GM06990 (cell line): ENCODE data around the gene RNF168.
A peak's percentile ranks its signal among the peaks of the same experiment; 100 is the strongest.
"Not testable (repeated sequence)": the region's sequence is repeated elsewhere in the genome, so short reads cannot be mapped to it uniquely, and the experiment has no call there.

ENCODE experiments used
- DNase-seq: peaks from one replicate; pipeline ENCODE4 v3.0.0-alpha.2; 2011; ENCODE audit not compliant: insufficient read length; ENCODE audit errors: extremely low read depth
- H3K27me3 ChIP-seq: replicated peaks from 2 replicates; pipeline ENCODE4 v1.6.0; 2011; ENCODE audit warnings: low read length; ENCODE audit not compliant: control insufficient read depth, insufficient read depth
- H3K36me3 ChIP-seq: 2 replicates; pipeline ENCODE4 v1.5.1; 2011; ENCODE audit warnings: low read length; ENCODE audit not compliant: control insufficient read depth, insufficient read depth
- H3K4me3 ChIP-seq: replicated peaks from 2 replicates; pipeline ENCODE4 v1.5.1; 2011; ENCODE audit warnings: low read depth, mild to moderate bottlenecking, control low read depth, low read length
- TF ChIP-seq, protein P1 (sequence below): IDR thresholded peaks from 2 replicates; pipeline ENCODE4 v1.5.1; 2011; ENCODE audit warnings: low read length, control low read depth, mild to moderate bottlenecking, inconsistent platforms; ENCODE audit not compliant: insufficient read depth, poor library complexity, severe bottlenecking

The RNF168 gene

DNA sequence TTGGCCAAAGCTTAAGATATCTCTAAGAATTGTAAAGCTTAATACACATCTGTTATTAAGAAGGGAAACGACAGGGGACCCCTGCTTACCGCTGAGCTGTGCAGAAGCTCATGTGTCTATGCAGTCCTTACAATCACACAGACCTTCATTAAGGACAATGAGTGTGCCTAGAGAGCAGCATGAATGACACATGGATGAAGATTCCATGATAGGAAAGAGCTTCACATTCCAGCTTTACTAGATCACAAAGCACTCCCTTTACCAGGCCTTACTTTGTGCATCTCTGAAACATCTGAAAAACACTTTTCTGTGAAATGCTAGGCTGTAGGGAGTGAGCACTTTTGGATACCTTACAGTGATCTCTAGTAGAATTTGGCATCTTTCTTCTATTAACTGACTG, 32.0 kb downstream of the RNF168 start:
- H3K4me3 ChIP-seq = no peak overlapping the region
- TF ChIP-seq, protein P1, sequence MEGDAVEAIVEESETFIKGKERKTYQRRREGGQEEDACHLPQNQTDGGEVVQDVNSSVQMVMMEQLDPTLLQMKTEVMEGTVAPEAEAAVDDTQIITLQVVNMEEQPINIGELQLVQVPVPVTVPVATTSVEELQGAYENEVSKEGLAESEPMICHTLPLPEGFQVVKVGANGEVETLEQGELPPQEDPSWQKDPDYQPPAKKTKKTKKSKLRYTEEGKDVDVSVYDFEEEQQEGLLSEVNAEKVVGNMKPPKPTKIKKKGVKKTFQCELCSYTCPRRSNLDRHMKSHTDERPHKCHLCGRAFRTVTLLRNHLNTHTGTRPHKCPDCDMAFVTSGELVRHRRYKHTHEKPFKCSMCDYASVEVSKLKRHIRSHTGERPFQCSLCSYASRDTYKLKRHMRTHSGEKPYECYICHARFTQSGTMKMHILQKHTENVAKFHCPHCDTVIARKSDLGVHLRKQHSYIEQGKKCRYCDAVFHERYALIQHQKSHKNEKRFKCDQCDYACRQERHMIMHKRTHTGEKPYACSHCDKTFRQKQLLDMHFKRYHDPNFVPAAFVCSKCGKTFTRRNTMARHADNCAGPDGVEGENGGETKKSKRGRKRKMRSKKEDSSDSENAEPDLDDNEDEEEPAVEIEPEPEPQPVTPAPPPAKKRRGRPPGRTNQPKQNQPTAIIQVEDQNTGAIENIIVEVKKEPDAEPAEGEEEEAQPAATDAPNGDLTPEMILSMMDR = no peak
- DNase-seq = no peak
- H3K36me3 ChIP-seq = peaks cover 10% of the 10 kb centered on the region
- H3K27me3 ChIP-seq = no peaks in the 10 kb centered on the region

DNA sequence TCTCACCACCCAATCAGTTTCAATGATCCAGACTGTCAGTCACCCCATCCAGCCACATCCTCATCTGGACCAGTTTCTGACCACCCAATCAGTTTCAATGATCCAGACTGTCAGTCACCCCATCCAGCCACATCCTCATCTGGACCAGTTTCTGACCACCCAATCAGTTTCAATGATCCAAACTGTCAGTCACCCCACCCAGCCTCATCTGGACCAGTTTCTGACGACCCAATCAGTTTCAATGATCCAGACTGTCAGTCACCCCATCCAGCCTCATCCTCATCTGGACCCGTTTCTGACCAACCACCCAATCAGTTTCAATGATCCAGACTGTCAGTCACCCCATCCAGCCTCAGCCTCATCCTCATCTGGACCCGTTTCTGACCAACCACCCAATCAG, 33.4 kb downstream of the RNF168 start:
- H3K36me3 ChIP-seq = peaks cover 10% of the 10 kb centered on the region
- not testable (repeated sequence) for H3K27me3 ChIP-seq, H3K4me3 ChIP-seq, DNase-seq

DNA sequence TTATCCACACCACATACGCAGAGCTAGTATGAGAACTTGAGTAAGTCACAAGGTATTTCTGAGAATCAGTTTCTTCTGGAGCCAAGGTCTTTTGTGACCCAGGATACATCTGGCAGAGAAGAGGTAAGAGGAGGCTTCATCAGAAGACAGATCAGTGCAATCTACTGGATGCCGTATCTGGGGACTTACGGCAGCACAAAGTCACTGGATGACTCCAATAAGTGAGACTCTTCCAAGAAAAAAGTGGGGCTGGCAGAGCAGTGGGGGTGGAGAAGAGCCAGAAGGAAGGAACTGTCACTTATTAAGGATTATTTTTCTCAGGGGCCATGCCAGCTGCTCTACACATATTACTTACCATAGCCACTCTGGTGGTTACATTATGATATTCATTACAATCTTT, 39.8 kb downstream of the RNF168 start:
- no peaks in the 10 kb centered on the region for H3K36me3 ChIP-seq
- no peak for DNase-seq
- H3K27me3 ChIP-seq = no peaks in the 10 kb centered on the region

DNA sequence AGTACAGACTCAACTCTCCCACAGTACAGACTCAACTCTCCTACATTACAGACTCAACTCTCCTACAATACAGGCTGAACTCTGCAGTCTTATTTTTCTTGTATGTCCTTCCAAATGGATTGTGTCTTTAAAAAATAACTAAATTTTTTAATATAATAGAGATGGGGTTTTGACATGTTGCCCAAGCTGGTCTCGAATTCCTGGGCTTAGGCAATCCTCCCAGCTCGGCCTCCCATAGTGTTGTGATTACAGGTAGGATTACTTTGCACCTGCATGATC, 40.2 kb downstream of the RNF168 start:
- no peak for DNase-seq
- TF ChIP-seq, protein P1 = no peak
- no peaks in the 10 kb centered on the region for H3K27me3 ChIP-seq
- no peak overlapping the region for H3K4me3 ChIP-seq
- no peaks in the 10 kb centered on the region for H3K36me3 ChIP-seq

More for the DNA sequence above, 39.8 kb downstream of the RNF168 start:
- no peak overlapping the region for H3K4me3 ChIP-seq
- TF ChIP-seq, protein P1 = no peak

DNA sequence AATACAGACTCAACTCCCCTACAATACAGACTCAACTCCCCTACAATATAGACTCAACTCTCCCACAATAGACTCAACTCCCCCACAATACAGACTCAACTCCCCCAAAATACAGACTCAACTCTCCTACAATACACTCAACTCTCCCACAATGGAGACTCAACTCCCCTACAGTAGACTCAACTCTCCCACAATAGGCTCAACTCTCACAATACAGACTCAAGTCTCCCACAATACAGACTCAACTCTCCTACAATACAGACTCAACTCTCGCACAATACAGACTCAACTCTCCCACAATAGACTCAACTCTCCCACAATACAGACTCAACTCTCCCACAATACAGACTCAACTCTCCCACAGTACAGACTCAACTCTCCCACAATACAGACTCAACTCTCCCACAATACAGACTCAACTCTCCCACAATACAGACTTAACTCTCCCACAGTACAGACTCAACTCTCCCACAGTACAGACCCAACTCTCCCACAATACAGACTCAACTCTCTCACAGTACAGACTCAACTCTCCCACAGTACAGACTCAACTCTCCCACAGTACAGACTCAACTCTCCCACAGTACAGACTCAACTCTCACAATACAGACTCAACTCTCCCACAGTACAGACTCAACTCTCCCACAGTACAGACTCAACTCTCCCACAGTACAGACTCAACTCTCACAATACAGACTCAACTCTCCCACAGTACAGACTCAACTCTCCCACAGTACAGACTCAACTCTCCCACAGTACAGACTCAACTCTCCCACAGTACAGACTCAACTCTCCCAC, 40.7 kb downstream of the RNF168 start:
- not testable (repeated sequence) for DNase-seq, H3K36me3 ChIP-seq, H3K4me3 ChIP-seq, H3K27me3 ChIP-seq

DNA sequence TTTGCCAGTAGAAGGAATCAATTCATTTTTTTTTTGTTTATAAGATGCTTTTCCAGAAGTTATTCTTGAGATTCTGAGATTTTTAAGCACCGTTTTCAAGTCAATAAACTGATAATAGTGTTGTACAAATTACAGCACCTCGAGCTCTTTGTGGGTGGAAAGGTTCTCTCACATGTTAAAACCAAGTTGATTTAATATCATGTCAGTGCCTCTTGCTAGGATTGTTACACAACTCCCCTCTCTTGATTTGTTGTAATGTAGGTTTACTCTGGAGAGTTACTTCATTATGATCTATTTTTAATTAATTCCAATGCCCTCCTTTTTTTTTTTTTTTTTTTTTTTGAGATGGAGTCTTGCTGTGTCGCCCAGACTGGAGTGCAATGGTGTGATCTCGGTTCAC, 45.5 kb downstream of the RNF168 start:
- TF ChIP-seq, protein P1 = no peak
- Histone ChIP-seq H3K4me3 (no peak overlapping the region), H3K27me3 (no peaks in the 10 kb centered on the region), H3K36me3 (no peaks in the 10 kb centered on the region)
- no peak for DNase-seq

DNA sequence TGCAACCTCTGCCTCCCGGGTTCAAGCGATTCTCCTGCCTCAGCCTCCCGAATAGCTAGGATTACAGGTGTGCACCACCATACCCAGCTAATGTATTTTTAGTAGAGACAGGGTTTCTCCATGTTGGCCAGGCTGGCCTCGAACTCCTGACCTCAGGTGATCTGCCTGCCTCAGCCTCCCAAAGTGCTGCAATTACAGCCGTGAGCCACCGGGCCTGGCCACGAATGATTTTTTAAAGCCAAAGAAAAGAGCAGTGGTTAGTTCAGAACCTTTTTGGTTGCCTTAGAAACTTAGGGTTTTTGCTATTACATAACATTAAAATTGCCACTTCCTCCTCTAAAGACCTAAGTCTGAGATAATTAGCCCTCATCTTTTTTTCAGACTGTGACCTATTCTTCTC, 46.1 kb downstream of the RNF168 start:
- DNase-seq = peak; percentile 38
- H3K27me3 ChIP-seq, H3K4me3 ChIP-seq, H3K36me3 ChIP-seq: not testable (repeated sequence)
